ENCODE results near the gene DUSP7.

The DUSP7 gene

GRCh38 chr3:52086461-52086860 lies 30.1 kb upstream of the DUSP7 start:
- no peak for DNase-seq

DNA sequence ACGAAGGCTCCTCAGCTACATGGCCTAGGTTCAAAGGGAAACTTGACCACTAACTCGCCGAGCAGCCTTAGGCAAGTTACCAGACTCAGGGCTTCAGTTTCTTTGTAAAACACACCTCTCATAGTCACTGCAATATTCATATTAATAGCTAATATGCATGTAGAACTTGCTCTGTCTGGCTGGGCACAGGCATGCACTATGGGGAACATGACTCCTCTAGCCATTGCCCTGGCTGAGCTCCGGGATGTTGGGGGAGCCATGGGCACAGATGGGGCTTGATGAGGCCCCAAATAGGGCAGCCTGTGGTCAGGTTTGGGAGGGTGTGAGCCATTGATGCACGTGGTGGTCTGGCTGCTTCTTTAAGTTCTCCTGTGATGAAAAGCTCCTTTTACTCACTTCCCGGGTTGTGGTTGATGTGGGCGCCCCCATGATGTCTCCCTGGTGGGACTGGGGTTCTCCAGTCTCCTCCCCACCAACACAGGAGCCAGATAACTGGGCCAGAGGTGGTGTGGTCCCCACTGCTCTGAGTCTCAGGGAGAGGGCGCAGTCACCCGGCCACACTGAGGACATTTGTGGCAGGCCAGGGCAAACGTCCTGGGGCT lies 29.4 kb upstream of the DUSP7 start:
- DNase-seq = no peak

DNA sequence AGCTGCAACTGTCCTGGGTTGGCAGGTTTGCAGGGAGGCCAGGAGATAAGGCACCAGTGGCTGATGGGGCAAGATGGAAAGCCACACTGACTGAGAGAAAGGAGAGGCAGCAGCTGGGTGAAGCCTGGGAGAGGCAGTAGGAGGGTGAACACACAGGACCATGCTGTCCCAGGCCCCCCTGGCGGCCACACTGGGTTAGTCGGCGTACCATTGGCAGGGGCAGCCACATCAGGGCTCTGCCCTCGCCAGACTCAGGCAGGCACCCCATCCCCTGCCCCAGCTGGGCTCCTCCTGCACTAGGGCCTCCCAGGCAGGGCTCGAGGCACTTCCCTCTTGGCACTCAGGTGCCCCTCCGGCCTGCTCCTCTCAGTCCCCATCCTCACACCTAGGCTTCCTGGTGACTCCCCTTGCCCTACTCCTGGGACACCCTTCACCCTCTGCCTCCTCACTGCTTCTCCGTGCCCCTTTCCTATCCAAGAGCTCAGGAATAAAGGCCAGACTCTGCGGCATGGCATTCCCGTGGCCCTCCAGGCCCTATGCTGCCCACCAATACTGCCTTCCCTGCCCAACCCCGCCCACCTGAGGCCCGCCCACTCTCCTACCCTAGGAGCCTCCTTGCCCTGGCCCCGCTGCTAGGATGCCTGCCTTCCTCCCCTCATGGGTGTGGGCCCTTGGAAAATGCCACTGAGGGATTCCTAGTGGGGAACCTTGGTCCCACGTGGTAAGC lies 28.7 kb upstream of the DUSP7 start:
- no peak for DNase-seq

- DNase-seq = no peak
Measured at GRCh38 chr3:52084216-52084945, 28.0 kb upstream of the DUSP7 start.

- DNase-seq = no peak
Measured at GRCh38 chr3:52083556-52084087, 27.3 kb upstream of the DUSP7 start.

GRCh38 chr3:52082951-52083350 lies 26.6 kb upstream of the DUSP7 start:
- no peak for DNase-seq

- DNase-seq = no peak
Measured at GRCh38 chr3:52080830-52081719, 24.7 kb upstream of the DUSP7 start.

- no peak for DNase-seq
Measured at GRCh38 chr3:52079958-52080357, 23.6 kb upstream of the DUSP7 start.

DNA sequence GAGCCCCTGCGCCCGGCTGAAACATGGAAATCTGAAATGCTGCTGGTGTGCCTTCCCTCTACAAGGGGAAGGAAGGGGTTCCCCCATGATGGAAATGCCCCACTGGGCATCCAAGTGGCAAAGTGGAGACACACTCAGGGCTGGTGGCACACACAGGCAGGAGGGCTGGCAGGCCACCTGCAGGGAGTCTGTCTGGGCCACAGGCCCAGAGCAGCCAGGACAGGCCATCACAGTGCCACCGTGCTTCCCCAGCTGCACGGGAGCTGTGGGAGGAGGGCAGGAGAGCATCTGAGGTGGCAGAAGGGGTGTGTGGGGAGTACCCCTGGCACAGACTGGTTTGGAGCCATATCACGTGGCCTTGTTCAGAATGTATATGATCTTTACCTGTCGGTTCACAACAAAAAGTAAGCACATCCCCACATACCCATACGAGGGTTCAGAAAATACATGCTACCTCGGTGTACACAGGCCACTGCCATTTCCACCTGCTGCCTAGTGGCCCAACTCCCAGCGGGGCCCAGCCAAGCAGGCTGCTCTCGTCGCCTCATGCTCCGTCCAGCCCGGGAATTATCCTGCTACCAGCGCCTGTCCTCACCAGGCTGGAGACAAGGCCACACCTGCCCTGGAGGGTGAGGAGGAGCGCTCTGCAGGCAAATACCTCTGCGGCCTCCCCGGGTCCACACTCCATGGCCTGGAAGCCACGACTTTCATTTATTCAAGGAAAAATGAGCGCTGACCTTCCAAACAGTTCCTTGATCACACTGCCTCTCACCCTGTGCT lies 22.6 kb upstream of the DUSP7 start:
- DNase-seq = no peak

- no peak for DNase-seq
Measured at GRCh38 chr3:52077925-52078324, 21.6 kb upstream of the DUSP7 start.

DNA sequence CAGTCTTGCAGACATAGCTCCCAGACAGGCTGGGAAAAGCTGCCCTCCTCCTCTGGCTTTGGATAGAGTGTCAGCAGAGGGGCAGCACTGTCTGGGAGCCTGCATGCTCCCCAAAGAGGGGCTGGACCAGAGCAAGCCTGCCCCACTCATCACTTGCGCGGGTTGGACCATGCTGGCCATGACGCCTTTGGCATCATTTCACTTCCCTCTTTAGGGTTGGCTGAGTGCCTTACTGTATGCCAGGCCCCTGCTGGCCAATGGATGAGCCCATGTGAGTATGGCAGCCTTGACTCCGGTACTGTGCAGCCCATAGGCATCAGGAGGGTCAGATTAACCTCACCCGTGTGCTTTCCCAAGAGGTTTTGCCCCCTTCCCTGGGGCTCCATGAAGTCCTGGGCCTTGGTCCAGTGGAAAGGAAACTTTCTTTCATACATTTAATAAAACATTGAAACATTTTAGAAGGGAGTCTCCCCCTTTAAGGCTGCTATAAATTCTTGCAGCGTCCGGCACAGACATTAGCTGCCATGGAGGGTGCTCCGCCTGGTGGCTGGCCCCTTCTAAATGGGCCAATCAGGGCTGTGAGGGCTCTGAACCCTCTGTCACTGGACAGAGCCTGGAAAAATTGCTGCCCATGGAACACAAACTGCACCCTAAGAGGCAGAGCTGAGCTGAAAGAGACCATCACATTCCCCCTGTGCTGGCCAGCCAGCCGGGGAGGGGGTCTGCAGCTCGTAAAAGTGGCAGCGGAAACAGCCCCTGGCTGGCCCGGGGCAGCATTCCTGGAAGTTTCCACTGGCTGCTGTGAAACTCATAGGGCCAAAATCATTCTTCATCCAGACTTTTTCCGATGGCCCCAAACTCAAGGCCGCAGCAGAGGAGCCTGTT lies 20.8 kb upstream of the DUSP7 start:
- no peak for DNase-seq

DNA sequence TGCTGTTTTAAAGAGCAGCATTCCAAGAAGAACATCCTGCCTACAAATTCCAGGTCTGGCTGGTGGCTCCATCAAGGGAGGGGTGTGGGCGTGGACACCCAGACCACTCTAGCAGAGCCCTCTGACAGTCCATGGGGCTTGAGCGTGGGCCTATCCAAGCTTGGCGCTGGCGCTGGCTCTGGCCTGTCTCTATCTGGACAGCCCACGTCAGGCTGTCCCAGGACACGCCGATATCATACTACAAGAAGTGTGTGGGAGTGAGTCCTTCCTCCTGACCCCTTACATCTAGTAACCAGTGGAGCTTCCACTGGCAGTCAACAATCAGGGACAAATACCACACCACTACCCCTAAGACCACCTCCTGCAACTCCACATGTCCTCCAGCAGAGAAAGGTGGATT lies 17.1 kb upstream of the DUSP7 start:
- DNase-seq = no peak

DNA sequence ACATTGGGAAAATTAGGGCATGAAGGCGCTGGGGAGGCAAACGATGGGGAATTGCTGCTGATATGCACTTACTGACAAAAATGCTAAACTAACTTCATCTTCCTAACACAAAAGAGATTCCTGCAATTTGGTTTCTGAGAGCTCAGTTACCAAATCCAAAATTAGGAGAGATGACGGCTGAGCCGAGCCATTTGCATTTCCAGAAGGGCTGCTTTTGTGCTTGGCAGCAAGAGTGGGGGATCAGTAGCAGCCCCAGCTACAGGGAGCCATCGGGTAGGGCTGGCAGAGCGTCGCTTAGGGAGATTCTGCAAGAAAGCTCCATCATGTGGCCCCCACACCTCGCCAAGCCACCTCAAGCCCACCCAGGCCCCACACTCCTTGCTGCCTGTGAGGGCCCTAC lies 16.1 kb upstream of the DUSP7 start:
- DNase-seq = no peak

- no peak for DNase-seq
Measured at GRCh38 chr3:52072020-52072419, 15.6 kb upstream of the DUSP7 start.

DNA sequence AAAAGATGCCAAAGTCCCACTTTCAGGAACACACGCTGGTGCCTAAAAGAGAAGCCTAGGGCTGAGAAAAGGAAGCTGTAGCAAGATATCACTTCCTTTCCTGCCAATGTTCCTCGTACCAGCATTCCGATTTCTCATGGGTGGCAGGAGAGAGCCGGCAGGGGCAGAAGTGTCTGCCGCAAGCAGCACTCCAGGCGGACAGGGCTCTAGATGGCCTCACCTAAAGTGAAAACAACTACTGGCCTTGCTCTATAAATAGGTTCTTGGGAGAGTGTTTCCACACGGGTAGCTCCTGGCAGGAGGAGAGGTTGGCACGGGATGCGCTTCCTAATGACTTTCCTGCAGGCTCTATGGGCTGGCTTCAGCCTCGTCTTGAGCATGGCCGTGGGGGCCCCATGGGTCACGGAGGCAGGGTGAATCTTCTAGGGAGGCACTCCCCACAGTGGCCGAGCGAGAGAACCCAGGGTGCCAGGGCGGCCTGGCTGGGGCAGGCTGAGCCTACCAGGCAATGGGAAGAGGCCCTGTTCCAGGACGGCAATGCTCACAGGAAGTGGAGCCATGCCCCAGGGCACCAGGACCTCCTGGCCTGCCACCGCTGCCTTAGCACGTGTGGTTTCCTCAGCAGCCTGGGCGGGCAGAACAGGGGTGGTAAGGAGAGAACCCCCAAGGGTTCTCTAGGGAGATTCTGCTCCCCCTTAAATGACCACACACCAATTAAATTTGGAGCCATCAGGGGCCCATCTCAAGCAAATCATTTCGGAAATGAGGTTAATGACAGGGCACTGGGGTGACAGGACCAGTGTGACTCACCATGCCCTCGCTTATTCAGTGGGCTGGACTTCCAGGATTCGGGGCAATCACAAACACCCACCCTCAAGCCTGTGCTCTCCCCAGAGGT lies 14.6 kb upstream of the DUSP7 start:
- no peak for DNase-seq

DNA sequence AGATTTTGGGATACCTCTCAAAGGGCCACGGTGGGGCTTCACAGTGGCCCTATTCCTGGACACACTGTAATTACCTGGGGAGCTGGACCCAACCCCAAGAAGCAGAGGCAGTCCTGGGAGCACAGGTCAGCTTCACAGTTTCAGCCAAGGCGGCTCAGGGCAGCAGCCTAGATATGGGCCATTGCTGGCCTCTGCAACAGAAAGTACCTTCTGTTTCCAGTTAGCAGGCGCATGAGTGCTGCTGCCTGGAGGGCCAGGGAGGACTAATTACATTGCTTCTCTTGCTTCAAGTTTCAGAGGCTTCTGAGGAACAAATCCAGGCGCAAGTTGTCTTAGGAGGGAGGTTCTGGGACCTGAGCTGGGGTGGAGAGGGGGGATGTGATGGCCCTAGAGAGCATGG lies 13.5 kb upstream of the DUSP7 start:
- DNase-seq = no peak

DNA sequence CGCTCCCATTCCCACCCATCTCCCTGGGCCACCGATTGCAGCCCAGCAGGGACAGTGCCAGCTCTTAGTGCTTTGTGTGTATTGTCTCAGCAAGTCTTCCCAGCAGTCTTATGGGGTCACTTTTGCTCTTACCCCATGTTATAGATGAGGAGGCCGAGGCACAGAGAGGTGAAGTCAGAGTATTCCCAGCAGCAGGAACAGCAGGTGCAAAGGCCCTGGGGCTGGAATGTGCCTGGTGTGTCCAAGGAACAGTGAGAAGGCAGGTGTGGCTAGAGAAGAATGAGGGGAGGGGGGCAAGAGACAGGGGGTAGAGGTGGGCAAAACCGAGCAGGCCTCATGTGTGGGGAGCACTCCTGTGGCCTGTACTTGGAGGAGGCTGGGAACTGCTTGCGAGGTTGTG lies 12.8 kb upstream of the DUSP7 start:
- DNase-seq = no peak

- DNase-seq = no peak
Measured at GRCh38 chr3:52068730-52069129, 12.4 kb upstream of the DUSP7 start.

GRCh38 chr3:52068055-52068571 lies 11.7 kb upstream of the DUSP7 start:
- DNase-seq = no peak

DNA sequence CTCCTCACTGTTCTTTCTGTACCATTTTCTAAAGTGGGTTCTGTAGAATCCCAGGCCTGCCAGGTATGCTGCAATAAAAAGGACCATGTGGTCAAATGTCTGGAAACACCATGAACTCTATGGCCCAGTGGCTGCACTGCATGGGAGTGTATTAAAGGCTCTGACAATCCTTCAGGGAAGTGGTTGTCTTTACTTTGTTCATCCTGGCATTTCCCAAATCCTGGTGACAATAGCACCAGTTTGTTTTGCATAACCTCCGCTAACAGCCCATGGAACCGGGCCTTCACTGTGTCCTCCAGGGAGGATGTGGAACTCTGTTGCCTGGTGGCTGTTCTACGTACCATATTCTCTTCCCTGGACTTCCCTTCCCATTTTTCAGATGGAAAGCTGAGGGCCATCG lies 11.2 kb upstream of the DUSP7 start:
- DNase-seq = no peak
